ENCODE measurements around the gene RPS8. TPM values are rescaled to one million over a fixed set of nuclear protein-coding genes. Genes with fewer than 3 reads are reported as not detected.

Gene RPS8
- total and polyA plus RNA-seq, 2 of the 8 experiments (the other 6 are each of a cell fraction or from before 2014, with no cell fraction given) = 2,261 to 2,407 TPM

DNA sequence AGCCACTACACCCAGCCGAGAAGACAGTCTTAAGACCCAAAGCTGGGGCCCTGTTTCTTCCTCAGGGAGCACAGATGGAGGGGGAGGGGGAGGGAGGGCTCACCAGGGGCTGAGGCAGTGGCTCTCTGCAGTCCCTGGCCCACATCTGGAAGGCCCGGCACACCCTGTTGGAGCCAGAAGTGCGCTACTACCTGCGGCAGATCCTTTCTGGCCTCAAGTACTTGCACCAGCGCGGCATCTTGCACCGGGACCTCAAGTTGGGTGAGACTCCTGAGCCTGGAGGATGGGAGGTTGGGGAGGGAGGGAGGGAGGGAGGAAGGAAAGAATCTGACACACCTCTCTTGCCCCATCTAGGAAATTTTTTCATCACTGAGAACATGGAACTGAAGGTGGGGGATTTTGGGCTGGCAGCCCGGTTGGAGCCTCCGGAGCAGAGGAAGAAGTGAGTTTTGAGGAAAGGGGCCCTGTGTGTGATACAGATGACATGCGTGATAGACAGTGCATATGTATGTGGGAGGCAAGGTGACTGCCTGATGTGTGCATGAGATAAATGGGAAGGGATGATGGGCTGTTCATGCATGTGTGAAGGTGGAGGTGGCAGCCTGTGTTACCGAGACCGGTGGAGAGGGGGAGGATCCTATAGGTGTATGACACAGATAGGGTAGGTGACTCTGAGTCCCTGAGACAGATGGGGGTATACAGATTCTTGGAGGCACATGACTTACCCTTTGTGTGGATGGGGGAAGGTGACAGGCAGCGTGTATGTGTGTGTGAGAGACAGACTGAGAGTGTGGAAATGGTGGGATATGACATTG, 26.4 kb downstream of the RPS8 start (continued):
- TF ChIP-seq TBP (IDR thresholded peaks at IDR 0.05; ENCODE audit: low read depth, low read length) (no peak), CHD1 (IDR thresholded peaks at IDR 0.05; ENCODE audit: low read depth, low read length) (no peak), ASH2L (IDR thresholded peaks at IDR 0.05; ENCODE audit: low read length) (no peak)
- TF ChIP-seq, protein P1, sequence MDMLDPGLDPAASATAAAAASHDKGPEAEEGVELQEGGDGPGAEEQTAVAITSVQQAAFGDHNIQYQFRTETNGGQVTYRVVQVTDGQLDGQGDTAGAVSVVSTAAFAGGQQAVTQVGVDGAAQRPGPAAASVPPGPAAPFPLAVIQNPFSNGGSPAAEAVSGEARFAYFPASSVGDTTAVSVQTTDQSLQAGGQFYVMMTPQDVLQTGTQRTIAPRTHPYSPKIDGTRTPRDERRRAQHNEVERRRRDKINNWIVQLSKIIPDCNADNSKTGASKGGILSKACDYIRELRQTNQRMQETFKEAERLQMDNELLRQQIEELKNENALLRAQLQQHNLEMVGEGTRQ (IDR thresholded peaks at IDR 0.05; ENCODE audit: low read length) = no peak
